NCI-H1048 (cell line): ENCODE data around the gene HIC1.
"Not testable (repeated sequence)": the region's sequence is repeated elsewhere in the genome, so short reads cannot be mapped to it uniquely, and the experiment has no call there.

Source experiments
- DNase-seq: peaks from one replicate; lab custom pipeline; 2025; lab: John Stamatoyannopoulos, UW

The HIC1 gene, protein sequence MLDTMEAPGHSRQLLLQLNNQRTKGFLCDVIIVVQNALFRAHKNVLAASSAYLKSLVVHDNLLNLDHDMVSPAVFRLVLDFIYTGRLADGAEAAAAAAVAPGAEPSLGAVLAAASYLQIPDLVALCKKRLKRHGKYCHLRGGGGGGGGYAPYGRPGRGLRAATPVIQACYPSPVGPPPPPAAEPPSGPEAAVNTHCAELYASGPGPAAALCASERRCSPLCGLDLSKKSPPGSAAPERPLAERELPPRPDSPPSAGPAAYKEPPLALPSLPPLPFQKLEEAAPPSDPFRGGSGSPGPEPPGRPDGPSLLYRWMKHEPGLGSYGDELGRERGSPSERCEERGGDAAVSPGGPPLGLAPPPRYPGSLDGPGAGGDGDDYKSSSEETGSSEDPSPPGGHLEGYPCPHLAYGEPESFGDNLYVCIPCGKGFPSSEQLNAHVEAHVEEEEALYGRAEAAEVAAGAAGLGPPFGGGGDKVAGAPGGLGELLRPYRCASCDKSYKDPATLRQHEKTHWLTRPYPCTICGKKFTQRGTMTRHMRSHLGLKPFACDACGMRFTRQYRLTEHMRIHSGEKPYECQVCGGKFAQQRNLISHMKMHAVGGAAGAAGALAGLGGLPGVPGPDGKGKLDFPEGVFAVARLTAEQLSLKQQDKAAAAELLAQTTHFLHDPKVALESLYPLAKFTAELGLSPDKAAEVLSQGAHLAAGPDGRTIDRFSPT

DNA sequence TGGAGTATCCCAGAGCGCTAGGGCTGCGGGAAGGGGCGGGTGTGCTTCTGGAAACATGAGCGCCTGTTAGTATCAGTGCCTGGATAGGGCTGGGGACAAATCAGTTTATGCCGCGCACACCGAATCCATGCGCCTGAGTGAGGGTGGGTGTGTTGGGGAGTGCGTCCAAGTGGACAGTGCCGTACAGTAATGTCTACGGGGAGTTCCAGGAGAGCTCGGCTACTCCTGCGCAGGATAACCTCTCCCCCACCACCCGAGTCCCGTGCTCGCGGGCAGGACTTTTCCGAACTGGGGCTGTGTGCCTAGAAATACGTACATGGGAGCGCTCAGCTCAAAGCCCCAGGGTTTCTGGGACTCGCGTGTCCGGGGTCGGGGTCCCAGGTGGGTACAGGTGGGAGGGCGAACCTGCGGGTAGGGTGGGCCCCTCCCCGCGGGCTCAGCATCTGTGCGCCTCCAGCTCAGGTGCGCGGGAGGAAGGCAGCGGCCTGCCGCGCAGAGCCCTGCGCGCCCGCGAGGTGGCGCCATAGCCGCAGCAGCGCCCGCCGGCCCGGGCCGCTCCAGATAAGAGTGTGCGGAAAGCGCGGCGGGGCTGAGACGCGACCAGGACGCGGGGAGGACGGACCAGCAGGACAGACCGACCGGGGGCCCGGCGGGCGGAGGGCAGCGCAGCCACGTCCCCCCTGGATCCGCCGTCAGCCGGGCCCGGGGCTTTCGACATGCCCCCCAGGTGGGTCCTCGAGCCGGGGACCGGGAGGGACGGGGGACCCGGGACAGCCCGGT, at the start of gene HIC1:
TSS of gene HIC1 (plus strand) at position 592 of the 780 bp plus-strand sequence. CDS start 1,588 bp downstream, outside the sequence.
- DNase-seq: no peak

GRCh38 chr17:2008332-2009126, 46.4 kb upstream of the HIC1 start:
- DNase-seq: no peak

DNA sequence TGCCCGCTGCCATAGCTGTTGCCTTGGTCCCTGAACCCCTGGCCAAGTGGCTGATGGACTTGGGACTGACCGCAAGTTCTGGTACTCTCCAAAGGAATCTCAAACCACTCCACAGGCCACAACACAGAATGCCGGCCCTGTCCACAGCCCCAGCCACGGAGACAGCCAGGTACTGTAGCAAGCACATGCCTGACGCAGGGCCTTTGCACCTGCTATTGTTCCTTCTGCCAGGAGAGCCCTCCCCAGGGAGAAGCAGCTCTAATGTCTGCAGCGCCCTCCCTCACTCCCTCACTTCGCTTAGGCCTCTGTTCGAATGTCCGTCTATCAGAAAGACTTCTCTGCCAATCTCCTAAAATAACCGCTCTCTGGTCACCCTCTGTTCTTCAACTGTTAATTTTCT, 45.2 kb upstream of the HIC1 start:
- DNase-seq: no peak

DNA sequence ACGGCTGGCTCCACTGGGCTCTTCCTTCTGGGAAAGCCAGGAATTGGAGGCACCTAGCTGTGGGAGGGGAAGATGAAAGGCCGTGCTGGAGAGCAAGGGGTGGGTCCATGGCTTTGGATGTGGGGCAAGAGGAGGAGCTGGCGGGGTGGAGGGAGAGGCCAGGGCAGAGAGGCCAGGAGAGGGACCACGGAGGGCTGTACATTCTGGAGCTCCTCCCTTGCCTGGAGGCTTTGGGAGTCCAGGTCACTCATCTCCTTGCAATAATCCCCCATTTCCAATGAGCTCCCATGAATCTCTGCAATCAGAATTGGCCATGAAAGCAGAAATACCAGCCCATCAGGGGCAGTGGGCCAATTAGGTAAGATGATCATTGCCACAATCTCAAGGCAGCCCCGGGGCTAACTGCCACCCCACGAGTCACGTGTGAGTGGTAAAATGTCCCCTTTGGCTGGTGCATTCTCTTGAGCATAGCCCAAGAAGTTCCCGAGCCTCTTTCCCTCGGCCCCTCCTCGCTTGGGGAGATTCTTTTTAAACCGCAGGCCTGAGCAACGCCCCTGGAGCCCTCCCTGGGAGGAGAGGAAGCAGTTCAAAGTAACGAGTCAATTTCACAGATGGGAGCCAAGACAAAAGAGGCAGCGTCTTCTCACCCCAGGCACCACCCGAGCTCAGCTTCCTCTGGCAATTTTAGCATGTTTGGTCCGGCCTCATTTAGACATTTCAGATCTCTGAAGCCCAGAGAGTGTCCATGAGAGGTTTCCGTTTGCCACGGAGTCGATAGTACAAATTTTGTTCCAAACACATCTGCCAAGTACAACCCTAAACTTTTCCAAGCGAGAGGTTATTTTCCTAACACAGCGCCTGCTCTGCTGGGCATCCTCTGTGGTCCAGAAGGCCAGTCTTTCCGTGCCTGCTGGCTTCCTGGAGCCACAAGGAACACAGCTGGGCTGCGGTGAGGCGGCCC, 43.2 kb upstream of the HIC1 start:
- no peak for DNase-seq

- no peak for DNase-seq
Measured at GRCh38 chr17:2012499-2012898, 42.4 kb upstream of the HIC1 start.

GRCh38 chr17:2013220-2013993, 41.5 kb upstream of the HIC1 start:
- not testable (repeated sequence) for DNase-seq

DNA sequence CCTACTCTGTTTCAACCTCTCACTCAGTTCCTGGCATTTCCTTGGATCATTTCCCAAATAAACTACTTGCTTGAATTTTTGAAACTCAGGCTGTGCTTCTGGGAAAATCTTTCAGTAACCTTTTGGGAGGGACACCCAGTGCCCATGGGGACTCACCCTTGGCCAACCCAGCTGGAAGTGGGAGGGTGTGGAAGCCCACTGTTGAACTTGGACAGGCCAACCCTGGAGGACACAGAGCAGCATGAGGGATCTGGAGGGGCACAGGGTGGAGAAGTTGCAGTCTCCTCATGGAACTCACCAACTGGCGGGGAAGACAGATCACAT, 40.9 kb upstream of the HIC1 start:
- DNase-seq: no peak

DNA sequence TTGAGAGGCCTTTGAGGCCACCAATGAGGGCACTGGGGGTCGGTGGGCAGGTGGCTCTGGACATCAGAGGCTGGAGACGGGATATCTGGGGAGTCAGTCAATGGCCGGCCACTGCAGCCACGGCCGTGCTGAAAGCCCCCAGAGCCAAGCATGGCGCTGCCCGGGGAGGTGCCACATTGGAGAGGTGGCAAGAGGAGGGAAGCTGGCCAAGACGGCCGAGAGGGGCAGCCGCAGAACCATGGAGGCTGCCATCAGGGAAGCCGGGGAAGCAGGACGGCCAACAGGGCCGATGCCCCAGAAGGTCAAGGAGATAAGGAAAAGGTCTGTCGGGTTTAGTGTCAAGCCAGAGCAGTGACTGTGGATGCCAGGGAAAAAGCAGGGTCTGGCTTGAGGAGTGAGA, 39.6 kb upstream of the HIC1 start:
- no peak for DNase-seq

DNA sequence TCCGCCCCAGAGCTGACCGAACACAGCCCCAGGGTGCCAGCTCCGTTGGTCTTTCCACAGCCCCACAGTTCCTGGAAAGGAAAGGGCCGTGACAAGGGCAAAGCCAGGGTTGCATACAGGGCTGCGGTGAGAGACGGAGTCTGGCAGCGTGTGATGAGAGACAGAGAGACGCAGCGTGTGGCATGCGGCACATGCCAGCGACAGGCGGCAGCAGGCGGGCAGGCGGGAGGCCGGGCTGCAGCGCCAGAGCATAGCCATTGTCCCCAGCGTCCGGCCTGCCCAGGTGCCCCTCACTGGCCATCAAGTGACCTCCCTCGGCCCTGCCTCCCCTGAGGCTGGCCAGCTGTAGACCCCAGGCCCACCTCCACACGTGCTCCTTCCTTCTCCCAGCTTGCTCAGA, 38.4 kb upstream of the HIC1 start:
- DNase-seq: no peak

GRCh38 chr17:2017274-2017941, 37.5 kb upstream of the HIC1 start:
- DNase-seq: no peak

- no peak for DNase-seq
Measured at GRCh38 chr17:2018716-2019510, 36.0 kb upstream of the HIC1 start.

DNA sequence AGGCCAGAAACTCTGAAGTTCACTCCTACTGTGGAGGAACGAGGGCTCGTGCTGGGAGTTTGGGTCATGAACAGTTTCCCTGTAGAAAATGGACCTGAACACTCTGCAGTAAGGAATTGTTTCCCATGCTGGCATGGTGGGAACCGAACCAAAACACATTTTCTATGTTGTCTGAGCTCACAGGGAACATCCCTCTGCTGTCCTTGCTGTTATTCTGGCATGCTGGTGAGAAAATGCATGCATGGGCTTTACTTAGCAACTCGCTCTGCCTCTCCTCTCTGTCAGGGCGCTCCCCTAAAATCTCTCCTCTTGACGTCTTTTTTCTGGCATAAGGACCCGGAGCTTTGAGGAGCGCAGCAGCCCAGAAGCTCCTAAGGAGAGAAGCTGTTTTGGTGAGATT, 35.2 kb upstream of the HIC1 start:
- no peak for DNase-seq

DNA sequence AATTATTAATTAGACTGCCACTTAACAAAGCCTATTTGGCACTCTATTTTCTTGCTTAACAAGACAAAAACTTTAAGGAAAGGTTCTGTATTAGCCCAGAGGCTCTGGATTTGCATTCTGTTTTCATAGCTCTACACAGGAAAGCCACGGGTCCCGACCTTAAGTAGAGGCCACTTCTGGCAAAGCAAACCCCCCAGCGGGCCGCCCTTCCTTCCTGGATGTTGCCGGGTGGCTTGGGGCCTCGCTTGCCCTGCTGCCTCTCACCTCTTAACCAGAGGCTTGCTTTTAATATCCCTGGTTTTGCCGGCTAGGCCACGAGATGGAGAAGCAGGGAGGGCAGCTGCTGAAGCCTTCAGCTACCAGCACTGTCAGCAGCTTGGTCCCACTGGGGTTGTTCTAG, 34.2 kb upstream of the HIC1 start:
- no peak for DNase-seq

GRCh38 chr17:2022647-2023240, 32.2 kb upstream of the HIC1 start:
- DNase-seq: no peak

DNA sequence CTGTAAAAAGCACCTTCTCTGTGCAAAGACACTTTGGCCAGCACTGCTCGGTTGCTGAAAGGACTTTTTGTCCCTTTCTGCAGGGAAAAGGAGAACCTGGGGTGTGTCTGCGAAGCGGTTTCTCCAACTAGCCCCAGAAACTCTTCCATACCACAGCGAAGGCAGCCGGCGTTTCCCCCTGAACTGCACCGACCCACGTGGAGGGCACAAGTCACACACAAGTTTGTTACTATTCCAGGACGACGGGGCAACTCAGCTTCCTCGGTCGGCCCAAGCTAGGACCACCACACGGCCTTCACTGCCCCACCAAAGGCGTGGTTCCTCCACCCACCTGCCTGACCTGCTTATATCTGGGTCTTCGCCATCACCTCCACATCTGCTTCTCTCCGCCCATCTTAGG, 31.6 kb upstream of the HIC1 start:
- no peak for DNase-seq

GRCh38 chr17:2023692-2024571, 31.0 kb upstream of the HIC1 start:
- no peak for DNase-seq

DNA sequence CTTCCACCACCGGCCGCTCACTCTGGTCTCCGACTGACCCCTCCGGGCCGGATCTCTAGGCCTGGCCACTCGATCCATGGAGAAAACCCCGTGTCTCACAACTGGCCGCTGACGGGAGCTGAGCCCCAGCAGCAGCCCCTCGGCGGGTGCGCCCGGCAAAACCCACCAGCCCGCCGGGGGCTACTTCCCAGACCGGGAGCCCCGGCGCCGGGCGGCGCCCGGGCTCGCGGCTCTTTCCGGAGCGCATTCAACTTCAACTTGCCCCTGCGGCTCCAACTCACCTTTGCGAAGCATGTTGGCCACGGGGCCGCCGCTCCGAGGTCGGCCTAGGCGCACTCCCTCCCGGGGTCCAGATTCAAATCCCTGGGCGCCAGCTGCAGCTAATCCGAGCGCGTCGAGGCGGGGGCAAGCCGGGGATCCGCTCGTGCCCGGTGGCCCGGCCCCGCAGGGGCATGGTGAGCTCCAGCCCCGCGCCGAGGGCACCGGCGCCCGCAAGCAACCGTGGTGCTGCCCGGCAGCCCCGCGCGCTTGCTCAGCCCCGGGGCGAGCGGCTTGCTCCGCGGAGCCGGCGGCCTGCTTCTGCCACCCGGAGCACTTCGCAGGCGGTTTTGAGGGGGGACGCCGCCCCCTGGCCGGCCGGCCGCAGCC, 30.2 kb upstream of the HIC1 start:
- DNase-seq: no peak
